Right lobe of liver (tissue), 4 donors: Measurements from ENCODE around the gene PFDN5.

ENCODE experiments used
- POLR2A ChIP-seq: fragments of 450-650 bp; IDR thresholded peaks from one replicate; pipeline ENCODE4 v1.6.1; 2017; ENCODE audit warnings: antibody characterized with exemption, mild to moderate bottlenecking
- TF ChIP-seq, protein P1 (sequence below), 4 donors: fragments of 200-600 bp in 3 of 4; fragments of 450-650 bp in 1 of 4; IDR thresholded peaks; one replicate each; pipeline versions ENCODE4 v1.5.1 to v1.8.0; 2016 to 2022; ENCODE audit warnings: antibody characterized with exemption in 4 of 4, mild to moderate bottlenecking in 2 of 4
- donor health status: DM: no; HTN: no; CAD: no.
- donor health status: DM: no; HTN: no; CAD: no.
- donor health status: DM: no; HTN: yes; CAD: no.

DNA sequence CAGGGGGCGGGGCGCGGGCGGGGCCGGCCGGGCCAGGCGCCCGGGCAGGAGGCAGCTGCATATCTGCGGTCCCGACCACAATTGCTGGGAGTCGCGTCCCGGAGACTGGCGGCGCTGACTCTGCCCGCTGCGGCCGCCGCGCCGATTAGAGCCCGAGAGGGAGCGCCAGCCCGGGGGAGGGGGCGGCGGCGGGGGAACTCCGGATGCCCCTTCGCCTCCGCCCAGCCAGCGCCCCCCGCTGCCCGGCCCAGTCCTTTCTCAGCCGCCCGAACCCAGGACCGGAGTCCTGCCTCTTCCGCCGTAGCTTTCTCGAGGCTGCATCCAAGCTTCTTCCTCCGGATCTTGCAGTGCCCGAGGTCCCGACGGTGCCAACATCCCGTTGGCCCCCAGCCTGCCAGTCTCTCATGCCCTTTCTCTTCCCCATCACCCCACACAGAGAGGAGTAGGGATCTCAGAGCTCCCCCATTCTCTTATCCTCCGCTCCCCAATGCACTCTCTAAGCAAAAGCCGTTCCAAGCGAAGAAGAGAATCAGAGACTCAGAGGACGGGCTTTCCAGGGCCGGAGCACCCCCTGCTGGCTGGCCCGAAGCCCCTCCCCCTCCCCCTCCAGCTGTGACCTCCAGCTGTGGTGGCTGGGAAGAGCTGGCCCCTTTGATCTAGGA, 49.6 kb downstream of the PFDN5 start:
- peak; percentile 33 for TF ChIP-seq POLR2A
- TF ChIP-seq, protein P1, sequence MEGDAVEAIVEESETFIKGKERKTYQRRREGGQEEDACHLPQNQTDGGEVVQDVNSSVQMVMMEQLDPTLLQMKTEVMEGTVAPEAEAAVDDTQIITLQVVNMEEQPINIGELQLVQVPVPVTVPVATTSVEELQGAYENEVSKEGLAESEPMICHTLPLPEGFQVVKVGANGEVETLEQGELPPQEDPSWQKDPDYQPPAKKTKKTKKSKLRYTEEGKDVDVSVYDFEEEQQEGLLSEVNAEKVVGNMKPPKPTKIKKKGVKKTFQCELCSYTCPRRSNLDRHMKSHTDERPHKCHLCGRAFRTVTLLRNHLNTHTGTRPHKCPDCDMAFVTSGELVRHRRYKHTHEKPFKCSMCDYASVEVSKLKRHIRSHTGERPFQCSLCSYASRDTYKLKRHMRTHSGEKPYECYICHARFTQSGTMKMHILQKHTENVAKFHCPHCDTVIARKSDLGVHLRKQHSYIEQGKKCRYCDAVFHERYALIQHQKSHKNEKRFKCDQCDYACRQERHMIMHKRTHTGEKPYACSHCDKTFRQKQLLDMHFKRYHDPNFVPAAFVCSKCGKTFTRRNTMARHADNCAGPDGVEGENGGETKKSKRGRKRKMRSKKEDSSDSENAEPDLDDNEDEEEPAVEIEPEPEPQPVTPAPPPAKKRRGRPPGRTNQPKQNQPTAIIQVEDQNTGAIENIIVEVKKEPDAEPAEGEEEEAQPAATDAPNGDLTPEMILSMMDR (IDR thresholded peaks at IDR 0.05): peak; percentile 59 to 74 (median 71)
